Measurements from ENCODE around the gene TMSB4X. TPM values are rescaled to one million over a fixed set of nuclear protein-coding genes. Genes with fewer than 3 reads are reported as not detected.

Gene TMSB4X
- polyA plus RNA-seq, 1 donor (not counting 4 experiments of a cell fraction or from before 2014, with no cell fraction given), result 2,500 TPM

DNA sequence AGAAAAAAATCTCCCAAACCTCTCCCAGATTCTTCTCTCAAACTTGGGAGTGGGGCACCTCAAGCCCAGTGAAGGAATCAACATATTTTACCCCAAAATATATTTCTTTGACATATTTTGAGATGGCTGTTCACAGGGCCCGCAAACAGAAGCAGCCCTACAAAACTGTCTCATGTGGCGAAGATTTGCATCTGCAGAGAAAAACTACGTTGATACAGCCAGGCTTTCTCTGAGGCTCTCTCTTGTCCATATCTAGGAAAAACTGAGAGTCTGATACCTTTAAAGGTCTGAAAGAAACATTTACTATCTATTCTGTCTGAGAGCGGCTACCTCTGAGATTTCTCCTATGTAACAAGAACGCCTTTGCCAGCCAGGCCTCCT lies 23.3 kb upstream of the TMSB4X start:
- H3K27me3 ChIP-seq (ENCODE audit: control insufficient read depth, extremely low read depth, insufficient read depth, low read length), result no peaks in the 10 kb centered on the region
- no peaks in the 10 kb centered on the region for H3K9me3 ChIP-seq (ENCODE audit: control insufficient read depth, low read depth, low read length)
- H3K79me2 ChIP-seq (ENCODE audit: control insufficient read depth, insufficient read depth, low read length), result no peaks in the 10 kb centered on the region
- no peak overlapping the region for H3K4me3 ChIP-seq (ENCODE audit: control insufficient read depth in 2 of 3, extremely low read depth in 1 of 3, insufficient read depth in 2 of 3, low read depth in 1 of 3, low read length in 3 of 3)
- H4K20me1 ChIP-seq (ENCODE audit: control insufficient read depth, extremely low read depth, insufficient read depth, low read length), result no peaks in the 10 kb centered on the region
- no peak overlapping the region for H3K4me2 ChIP-seq (ENCODE audit: control insufficient read depth, extremely low read depth, insufficient read depth, low read depth, low read length)
- no peaks in the 10 kb centered on the region for H3K9me1 ChIP-seq (ENCODE audit: control insufficient read depth, extremely low read depth, insufficient read depth, low read length)
- no peak for TF ChIP-seq EZH2 (IDR thresholded peaks at IDR 0.05; ENCODE audit: low read length)
- TF ChIP-seq, protein P1, sequence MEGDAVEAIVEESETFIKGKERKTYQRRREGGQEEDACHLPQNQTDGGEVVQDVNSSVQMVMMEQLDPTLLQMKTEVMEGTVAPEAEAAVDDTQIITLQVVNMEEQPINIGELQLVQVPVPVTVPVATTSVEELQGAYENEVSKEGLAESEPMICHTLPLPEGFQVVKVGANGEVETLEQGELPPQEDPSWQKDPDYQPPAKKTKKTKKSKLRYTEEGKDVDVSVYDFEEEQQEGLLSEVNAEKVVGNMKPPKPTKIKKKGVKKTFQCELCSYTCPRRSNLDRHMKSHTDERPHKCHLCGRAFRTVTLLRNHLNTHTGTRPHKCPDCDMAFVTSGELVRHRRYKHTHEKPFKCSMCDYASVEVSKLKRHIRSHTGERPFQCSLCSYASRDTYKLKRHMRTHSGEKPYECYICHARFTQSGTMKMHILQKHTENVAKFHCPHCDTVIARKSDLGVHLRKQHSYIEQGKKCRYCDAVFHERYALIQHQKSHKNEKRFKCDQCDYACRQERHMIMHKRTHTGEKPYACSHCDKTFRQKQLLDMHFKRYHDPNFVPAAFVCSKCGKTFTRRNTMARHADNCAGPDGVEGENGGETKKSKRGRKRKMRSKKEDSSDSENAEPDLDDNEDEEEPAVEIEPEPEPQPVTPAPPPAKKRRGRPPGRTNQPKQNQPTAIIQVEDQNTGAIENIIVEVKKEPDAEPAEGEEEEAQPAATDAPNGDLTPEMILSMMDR (optimal IDR thresholded peaks at IDR 0.05 in 1 of 3, IDR thresholded peaks at IDR 0.05 in 1 of 3, conservative IDR thresholded peaks at IDR 0.05 in 1 of 3; ENCODE audit: extremely low read depth in 1 of 3, insufficient read depth in 2 of 3, low read length in 3 of 3), result no peak
- FAIRE-seq (no peak), DNase-seq (ENCODE audit: low read depth, low spot score) (no peak)
- no peak overlapping the region for H3K27ac ChIP-seq (ENCODE audit: control insufficient read depth, insufficient read depth, low read length)
- no peak overlapping the region for H3K9ac ChIP-seq (ENCODE audit: control insufficient read depth, extremely low read depth, insufficient read depth, low read length)
- dilution Hi-C loops (cut with MboI; ENCODE audit: extremely low pct_ligation_motif_present, low sequenced_read_pairs), result no loop called here
- no peak overlapping the region for H2AFZ ChIP-seq (ENCODE audit: control insufficient read depth, low read length)
- H3K36me3 ChIP-seq (ENCODE audit: control insufficient read depth in 2 of 2, extremely low read depth in 1 of 2, insufficient read depth in 2 of 2, low read length in 2 of 2), result no peaks in the 10 kb centered on the region
- peaks cover 27% of the 10 kb centered on the region for H3K4me1 ChIP-seq (ENCODE audit: control insufficient read depth, extremely low read depth, insufficient read depth, low read length)

DNA sequence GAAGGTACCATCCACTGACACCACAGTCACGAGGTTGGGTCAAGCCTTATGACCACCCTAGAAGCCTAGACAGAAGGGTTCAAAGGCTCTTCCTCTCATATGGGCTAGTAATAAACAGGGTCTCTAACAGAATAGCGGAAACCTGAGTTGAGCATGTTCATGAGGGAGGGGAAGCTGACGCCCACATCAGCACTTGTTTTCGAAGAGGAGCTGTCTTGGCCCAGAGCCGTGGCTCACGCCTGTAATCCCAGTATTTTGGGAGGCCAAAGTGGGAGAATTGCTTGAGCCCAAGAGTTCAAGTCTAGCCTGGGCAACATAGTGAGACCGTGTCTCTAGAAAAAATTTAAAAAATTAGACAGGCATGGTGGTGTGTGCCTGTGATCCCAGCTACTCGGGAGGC lies 21.5 kb upstream of the TMSB4X start:
- no peak overlapping the region for H3K27ac ChIP-seq (ENCODE audit: control insufficient read depth, insufficient read depth, low read length)
- no peak overlapping the region for H3K4me3 ChIP-seq (ENCODE audit: control insufficient read depth in 2 of 3, extremely low read depth in 1 of 3, insufficient read depth in 2 of 3, low read depth in 1 of 3, low read length in 3 of 3)
- no peak for FAIRE-seq
- H3K9me1 ChIP-seq (ENCODE audit: control insufficient read depth, extremely low read depth, insufficient read depth, low read length), result no peaks in the 10 kb centered on the region
- TF ChIP-seq EZH2 (IDR thresholded peaks at IDR 0.05; ENCODE audit: low read length), result no peak
- TF ChIP-seq, protein P1 (optimal IDR thresholded peaks at IDR 0.05 in 1 of 3, IDR thresholded peaks at IDR 0.05 in 1 of 3, conservative IDR thresholded peaks at IDR 0.05 in 1 of 3; ENCODE audit: extremely low read depth in 1 of 3, insufficient read depth in 2 of 3, low read length in 3 of 3), result no peak
- no peak overlapping the region for H3K9ac ChIP-seq (ENCODE audit: control insufficient read depth, extremely low read depth, insufficient read depth, low read length)
- dilution Hi-C loops (cut with MboI; ENCODE audit: extremely low pct_ligation_motif_present, low sequenced_read_pairs), result no loop called here
- H3K36me3 ChIP-seq (ENCODE audit: control insufficient read depth in 2 of 2, extremely low read depth in 1 of 2, insufficient read depth in 2 of 2, low read length in 2 of 2), result no peaks in the 10 kb centered on the region
- peaks cover 21% of the 10 kb centered on the region for H3K4me1 ChIP-seq (ENCODE audit: control insufficient read depth, extremely low read depth, insufficient read depth, low read length)
- no peaks in the 10 kb centered on the region for H3K9me3 ChIP-seq (ENCODE audit: control insufficient read depth, low read depth, low read length)
- H2AFZ ChIP-seq (ENCODE audit: control insufficient read depth, low read length), result no peak overlapping the region
- no peak for DNase-seq (ENCODE audit: low read depth, low spot score)
- no peaks in the 10 kb centered on the region for H4K20me1 ChIP-seq (ENCODE audit: control insufficient read depth, extremely low read depth, insufficient read depth, low read length)
- no peaks in the 10 kb centered on the region for H3K27me3 ChIP-seq (ENCODE audit: control insufficient read depth, extremely low read depth, insufficient read depth, low read length)
- H3K79me2 ChIP-seq (ENCODE audit: control insufficient read depth, insufficient read depth, low read length), result no peaks in the 10 kb centered on the region
- H3K4me2 ChIP-seq (ENCODE audit: control insufficient read depth, extremely low read depth, insufficient read depth, low read depth, low read length), result no peak overlapping the region
